HG03139 (cell line): ENCODE measurements around the gene SOX10.
"Not testable (repeated sequence)": the region's sequence is repeated elsewhere in the genome, so short reads cannot be mapped to it uniquely, and the experiment has no call there.

ENCODE experiments used
- ATAC-seq: cut with Tn5 transposase; IDR thresholded peaks from one replicate; pipeline ENCODE4 v1.9.1; 2021; ENCODE audit not compliant: unreplicated experiment

Gene SOX10

DNA sequence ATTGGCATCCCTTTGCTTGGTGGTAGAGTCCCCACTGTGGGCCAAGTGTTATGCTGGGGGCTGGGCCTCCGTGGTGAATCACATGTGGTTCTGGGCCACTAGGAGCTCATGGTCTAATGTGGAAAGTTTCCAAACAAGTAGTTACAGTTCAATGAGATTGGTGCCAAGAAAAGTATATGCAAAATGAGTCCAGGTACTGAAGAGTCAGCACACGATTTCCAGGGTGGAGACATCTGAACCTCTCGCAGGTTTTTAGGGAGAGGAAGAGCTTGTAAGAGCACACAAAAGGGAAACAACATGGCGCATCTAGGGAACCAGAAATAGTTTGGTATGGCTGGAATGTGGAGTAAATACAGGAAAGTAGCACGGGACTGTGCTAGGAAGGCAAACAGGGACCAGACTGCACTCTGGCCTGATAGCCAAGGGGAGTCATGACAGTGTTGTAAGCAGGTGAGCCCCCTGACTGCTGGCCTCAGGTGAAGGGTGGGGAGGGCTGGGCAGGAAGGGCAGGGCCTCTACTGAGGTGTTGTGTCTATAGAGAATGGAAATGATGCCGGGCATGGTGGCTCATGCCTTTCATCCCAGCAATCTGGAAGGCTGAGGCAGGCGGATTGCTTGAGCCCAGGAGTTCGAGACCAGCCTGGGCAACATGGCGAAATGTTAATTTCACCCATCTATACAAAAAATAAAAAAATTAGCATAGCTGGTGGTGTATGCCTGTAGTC lies 18.3 kb downstream of the SOX10 start:
- no peak for ATAC-seq

- no peak for ATAC-seq
Measured at GRCh38 chr22:37961062-37961461, 23.3 kb downstream of the SOX10 start.

- no peak for ATAC-seq
Measured at GRCh38 chr22:37959231-37959825, 25.0 kb downstream of the SOX10 start.

GRCh38 chr22:37957232-37957631 lies 27.1 kb downstream of the SOX10 start:
- ATAC-seq: no peak

GRCh38 chr22:37955825-37956397 lies 28.4 kb downstream of the SOX10 start:
- ATAC-seq: not testable (repeated sequence)

GRCh38 chr22:37954686-37955085 lies 29.7 kb downstream of the SOX10 start:
- ATAC-seq: no peak

DNA sequence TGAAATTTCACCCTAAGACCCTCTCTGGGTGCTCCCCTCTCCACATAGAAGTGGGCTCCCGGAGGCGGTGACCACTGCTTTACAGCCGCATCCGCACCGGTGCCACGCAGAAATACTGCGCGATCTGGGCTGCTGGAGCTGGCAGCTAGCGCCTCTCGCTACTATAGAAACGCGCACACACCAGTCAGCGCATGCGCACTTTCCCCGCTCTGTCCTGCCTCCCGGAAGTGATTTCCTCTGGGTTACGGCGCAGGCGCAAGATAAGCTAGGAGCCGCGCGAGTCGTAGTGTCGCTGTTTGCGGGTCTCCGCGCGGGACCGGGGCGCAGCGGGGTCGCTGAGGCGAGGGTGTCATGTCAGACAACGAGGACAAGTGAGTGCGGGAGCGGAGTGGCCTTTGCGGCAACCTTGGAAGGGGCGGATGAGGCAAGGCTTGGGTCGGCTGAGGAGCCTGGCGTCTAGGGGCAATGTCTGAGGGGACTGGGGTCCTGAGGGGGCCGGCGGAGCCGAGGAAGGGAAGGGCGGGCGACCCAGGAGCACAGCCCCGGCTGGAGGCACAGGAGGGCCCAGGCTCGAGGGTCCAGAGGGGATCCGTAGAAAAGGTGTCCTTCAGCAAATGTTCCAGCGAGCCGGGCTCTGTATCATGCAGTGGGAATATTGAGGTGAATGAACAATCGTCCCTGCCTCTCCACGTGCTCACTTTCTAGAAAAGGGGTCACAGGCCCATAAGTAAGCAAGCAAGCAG lies 30.7 kb downstream of the SOX10 start, which contains the start of the genes C22orf23 and POLR2F:
TSS of gene C22orf23 (minus strand) at position 165 of the 743 bp plus-strand sequence. CDS start 452 bp downstream, outside the sequence.
TSS of gene POLR2F (plus strand) at position 263 of the 743 bp plus-strand sequence. CDS start at position 352, 89 bp downstream.
- ATAC-seq: peak; percentile 80

- ATAC-seq: no peak
Measured at GRCh38 chr22:37953062-37953436, 31.3 kb downstream of the SOX10 start.

- ATAC-seq: not testable (repeated sequence)
Measured at GRCh38 chr22:37952629-37953028, 31.7 kb downstream of the SOX10 start.

- ATAC-seq: no peak
Measured at GRCh38 chr22:37951305-37951704, 33.0 kb downstream of the SOX10 start.

- not testable (repeated sequence) for ATAC-seq
Measured at GRCh38 chr22:37947142-37947795, 37.1 kb downstream of the SOX10 start.

- ATAC-seq: not testable (repeated sequence)
Measured at GRCh38 chr22:37944423-37944822, 39.9 kb downstream of the SOX10 start.

DNA sequence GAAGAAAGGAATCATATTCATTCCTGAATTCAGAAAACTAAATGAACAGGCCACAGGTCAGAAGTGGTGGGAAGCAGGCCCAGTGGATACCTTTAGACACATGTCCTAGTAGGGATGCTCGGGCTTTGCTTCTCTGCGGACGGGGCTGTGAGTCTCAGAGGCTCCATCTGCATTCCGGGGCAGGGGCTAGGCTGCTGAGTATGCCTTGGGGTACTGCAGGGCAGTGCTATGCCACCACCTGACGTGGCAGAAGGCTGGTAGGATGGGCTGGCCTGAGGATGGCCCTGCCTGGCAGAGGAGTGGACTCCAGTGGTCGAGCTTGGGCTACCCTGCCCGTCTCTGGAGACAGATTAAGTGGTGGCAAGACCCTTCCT lies 40.5 kb downstream of the SOX10 start:
- ATAC-seq: no peak

DNA sequence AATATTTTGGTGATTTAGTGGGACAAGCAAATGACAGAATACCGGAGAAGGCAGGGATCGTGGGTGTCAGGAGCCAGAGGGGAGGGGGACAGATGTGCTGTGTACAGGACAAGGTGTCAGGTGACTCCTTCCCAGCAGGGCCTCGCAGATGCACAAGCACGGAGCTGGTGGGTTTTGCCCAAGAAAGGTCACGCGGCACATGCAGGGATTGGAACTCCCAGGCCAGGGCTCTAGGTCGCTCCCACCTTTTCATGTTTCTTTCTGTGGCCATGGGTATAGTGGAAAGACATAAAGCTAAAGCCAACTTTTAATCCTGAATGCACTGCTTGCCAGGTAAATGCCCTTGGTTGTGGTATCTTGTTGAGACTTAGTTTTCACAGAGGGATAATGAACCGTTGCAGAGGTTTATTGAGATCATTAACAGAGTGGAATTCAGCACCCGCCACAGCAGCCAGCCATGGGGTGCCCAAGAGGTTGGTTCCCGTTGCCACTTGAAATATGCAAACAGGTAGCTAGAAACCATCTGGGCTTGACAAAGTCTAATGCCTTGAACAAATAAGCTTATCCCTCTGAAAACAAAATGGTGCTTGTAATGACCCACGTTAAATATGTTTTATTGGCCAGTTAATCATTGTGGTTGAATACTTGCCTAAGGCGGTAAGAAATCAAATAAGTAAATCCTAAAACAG lies 41.1 kb downstream of the SOX10 start:
- no peak for ATAC-seq

GRCh38 chr22:37942133-37942532 lies 42.2 kb downstream of the SOX10 start:
- ATAC-seq: no peak

DNA sequence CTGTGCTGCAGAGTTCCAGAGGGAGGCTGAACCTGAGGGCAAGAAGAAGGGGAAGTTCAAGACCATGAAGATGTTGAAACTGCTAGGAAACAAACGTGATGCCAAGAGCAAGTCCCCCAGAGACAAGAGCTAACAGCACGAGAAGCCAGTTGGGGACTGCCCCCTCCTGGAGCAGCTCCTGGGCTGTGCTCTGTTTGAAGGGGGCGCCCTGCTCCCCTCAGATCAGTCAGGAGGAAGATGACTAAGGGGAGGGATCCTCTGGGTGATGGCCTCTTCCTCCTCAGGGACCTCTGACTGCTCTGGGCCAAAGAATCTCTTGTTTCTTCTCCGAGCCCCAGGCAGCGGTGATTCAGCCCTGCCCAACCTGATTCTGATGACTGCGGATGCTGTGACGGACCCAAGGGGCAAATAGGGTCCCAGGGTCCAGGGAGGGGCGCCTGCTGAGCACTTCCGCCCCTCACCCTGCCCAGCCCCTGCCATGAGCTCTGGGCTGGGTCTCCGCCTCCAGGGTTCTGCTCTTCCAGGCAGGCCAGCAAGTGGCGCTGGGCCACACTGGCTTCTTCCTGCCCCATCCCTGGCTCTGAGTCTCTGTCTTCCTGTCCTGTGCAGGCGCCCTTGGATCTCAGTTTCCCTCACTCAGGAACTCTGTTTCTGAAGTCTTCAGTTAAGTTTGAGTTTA lies 43.5 kb downstream of the SOX10 start:
- ATAC-seq: no peak

GRCh38 chr22:37933711-37934376 lies 50.5 kb downstream of the SOX10 start:
- peak; percentile 63 for ATAC-seq

- ATAC-seq: no peak
Measured at GRCh38 chr22:37932821-37933578, 51.4 kb downstream of the SOX10 start.

DNA sequence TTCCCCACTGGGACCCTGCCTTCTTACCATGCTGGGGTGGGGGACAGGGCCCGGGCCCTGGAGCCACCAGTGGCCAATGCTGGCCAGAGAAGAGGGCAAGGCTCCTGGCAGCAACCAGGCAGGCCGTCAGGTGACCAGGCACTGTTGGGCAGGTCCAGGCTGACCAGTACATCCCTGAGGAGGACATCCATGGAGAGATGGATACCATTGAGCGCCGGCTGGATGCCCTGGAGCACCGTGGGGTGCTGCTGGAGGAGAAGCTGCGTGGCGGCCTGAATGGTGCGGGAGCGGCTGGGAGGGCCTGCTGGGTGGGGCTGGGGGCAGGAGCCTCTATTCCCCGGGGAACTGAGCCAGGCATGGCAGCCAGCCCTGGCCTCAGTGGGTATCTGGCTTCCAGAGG lies 52.0 kb downstream of the SOX10 start:
- ATAC-seq: no peak
